Gastroesophageal sphincter (tissue), 4 donors: ENCODE results near the gene KCNA10. TPM values are rescaled to one million over a fixed set of nuclear protein-coding genes. Genes with fewer than 3 reads are reported as not detected.

Experiments
- ATAC-seq: fragments of 150-250 bp; one replicate; pipeline ENCODE4 v1.9.1; 2016; ENCODE audit warnings: mild to moderate bottlenecking, moderate library complexity
- H3K27ac ChIP-seq, 4 donors: fragments of 200-600 bp; sonication (generic) in 3 of 4; 1 replicate in 3 of 4; 2 replicates in 1 of 4; pipeline ENCODE4 v1.5.1; 2016 to 2019
- H3K27me3 ChIP-seq: fragments of 200-600 bp; sonication (generic); one replicate; pipeline ENCODE4 v1.5.1; 2019
- H3K36me3 ChIP-seq, 2 donors: fragments of 200-600 bp; sonication (generic); one replicate each; pipeline ENCODE4 v1.5.1; 2019; ENCODE audit warnings: control low read depth in 1 of 2
- H3K4me1 ChIP-seq, 3 donors: fragments of 200-600 bp; sonication (generic); 1 replicate in 2 of 3; 2 replicates in 1 of 3; pipeline ENCODE4 v1.5.1; 2016 to 2019; ENCODE audit warnings: control low read depth in 2 of 3
- H3K4me3 ChIP-seq, 2 donors: fragments of 200-600 bp; sonication (generic); one replicate each; pipeline ENCODE4 v1.5.1; 2019; ENCODE audit warnings: mild to moderate bottlenecking in 1 of 2, moderate library complexity in 1 of 2
- H3K9me3 ChIP-seq, 3 donors: fragments of 200-600 bp; sonication (generic); one replicate each; pipeline ENCODE4 v1.5.1; 2017 to 2019; ENCODE audit warnings: control low read depth in 2 of 3
- EP300 ChIP-seq: sonication (generic); formaldehyde crosslinking; IDR thresholded peaks from one replicate; pipeline ENCODE4 v1.6.1; 2017; ENCODE audit warnings: antibody characterized with exemption, mild to moderate bottlenecking
- POLR2A ChIP-seq, 2 donors: fragments of 450-650 bp; IDR thresholded peaks; one replicate each; pipeline ENCODE4 v1.6.1; 2017; ENCODE audit warnings: antibody characterized with exemption in 2 of 2, mild to moderate bottlenecking in 2 of 2, moderate library complexity in 1 of 2
- POLR2AphosphoS5 ChIP-seq: sonication (generic); formaldehyde crosslinking; IDR thresholded peaks from one replicate; pipeline ENCODE4 v1.6.1; 2017; ENCODE audit warnings: antibody characterized with exemption
- WGBS, 2 donors: methylation state at CpG; one replicate each; pipeline ENCODE4 v1.1.5; 2018; ENCODE audit warnings: low coverage in 1 of 2; 5-methylcytosine and 5-hydroxymethylcytosine counted together
- total RNA-seq, 4 donors: library from RNA; depleted of rRNA; stranded (reverse); fragments of >200 nt; gene quantifications; one replicate each; pipeline ENCODE4 v1.1.0, GENCODE V29; 2016
- TF ChIP-seq, protein P1 (sequence below), 4 experiments: fragments of 200-600 bp in 2 of 4; fragments of 450-650 bp in 2 of 4; sonication (generic) in 1 of 4; IDR thresholded peaks; one replicate each; pipeline ENCODE4 v1.5.1; 2017 to 2019; ENCODE audit warnings: antibody characterized with exemption in 4 of 4, mild to moderate bottlenecking in 2 of 4, moderate library complexity in 2 of 4

The KCNA10 gene
- not detected for total RNA-seq

DNA sequence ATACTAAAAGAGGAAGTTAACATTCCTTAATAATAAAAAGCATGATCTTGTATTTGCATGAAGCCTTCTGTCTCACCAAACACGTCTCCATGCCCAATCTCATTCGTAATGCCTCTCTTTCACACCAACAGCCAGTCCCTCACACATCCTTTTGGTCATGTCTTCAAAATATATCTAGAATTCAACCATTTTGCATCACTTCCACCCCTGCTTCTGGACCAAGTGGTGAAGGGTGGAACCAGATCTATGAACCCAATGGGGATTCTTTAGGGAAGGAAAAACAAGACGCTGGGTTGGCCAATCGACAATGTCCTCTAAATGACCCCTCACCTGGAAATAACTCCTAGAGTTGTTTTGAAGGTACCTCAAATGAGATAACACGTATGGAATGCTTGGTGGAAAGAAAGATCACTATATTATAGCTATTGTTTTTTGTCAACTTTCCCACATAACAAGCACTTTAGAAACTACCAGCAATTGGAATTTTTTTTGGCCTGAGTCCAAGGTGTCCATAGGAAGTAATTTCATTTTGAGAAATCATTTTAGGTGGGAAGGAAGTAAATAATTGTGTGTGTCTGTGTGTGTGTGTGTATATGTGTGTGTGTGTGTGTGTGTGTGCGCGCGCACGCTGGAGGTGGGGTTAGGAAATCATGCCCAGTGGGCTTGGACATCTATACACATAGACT lies at the start of gene KCNA10:
Gene KCNA10, minus strand, starts transcription at position 51 of the 686 bp plus-strand sequence. CDS start 388 bp downstream, outside the sequence.
- Histone ChIP-seq H3K27me3 (peaks cover 27% of the 10 kb centered on the region), H3K36me3 (no peaks in the 10 kb centered on the region), H3K9me3 (no peaks in the 10 kb centered on the region), H3K27ac (no peak within 1 kb of the TSS), H3K4me1 (peaks cover 0 to 3% (median 0%) of the 10 kb centered on the region in 3 donors), H3K4me3 (no peak within 1 kb of the TSS)
- TF ChIP-seq POLR2A (IDR thresholded peaks at IDR 0.05) (no peak), EP300 (no peak), POLR2AphosphoS5 (no peak)
- TF ChIP-seq, protein P1, sequence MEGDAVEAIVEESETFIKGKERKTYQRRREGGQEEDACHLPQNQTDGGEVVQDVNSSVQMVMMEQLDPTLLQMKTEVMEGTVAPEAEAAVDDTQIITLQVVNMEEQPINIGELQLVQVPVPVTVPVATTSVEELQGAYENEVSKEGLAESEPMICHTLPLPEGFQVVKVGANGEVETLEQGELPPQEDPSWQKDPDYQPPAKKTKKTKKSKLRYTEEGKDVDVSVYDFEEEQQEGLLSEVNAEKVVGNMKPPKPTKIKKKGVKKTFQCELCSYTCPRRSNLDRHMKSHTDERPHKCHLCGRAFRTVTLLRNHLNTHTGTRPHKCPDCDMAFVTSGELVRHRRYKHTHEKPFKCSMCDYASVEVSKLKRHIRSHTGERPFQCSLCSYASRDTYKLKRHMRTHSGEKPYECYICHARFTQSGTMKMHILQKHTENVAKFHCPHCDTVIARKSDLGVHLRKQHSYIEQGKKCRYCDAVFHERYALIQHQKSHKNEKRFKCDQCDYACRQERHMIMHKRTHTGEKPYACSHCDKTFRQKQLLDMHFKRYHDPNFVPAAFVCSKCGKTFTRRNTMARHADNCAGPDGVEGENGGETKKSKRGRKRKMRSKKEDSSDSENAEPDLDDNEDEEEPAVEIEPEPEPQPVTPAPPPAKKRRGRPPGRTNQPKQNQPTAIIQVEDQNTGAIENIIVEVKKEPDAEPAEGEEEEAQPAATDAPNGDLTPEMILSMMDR (IDR thresholded peaks at IDR 0.05): no peak
- WGBS, 2 donors: 38 to 57% methylated on average over 7 to 9 of the region's 9 CpGs
- ATAC-seq: no peak

DNA sequence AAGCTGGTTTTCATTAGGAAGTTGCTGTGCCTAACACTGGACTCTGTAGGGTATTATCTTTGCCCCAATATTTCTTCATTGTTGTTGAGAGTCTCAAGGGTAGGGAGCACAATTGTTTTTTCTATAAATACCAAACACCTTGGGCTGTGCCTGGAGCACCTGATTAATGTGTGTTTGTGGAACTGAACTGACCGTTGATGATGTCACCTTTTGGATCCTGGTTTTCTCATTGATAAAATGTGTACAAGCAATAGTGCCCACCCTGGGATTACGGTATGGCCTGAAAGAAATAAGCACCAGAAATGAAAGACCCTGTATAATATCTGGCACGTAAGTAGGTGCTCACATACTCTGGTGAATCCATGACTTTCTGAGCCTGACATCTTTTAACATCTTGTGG lies 47.9 kb upstream of the KCNA10 start:
- ATAC-seq: no peak
- WGBS, 2 donors: 71 to 100% methylated on average over 1 to 3 of the region's 3 CpGs

DNA sequence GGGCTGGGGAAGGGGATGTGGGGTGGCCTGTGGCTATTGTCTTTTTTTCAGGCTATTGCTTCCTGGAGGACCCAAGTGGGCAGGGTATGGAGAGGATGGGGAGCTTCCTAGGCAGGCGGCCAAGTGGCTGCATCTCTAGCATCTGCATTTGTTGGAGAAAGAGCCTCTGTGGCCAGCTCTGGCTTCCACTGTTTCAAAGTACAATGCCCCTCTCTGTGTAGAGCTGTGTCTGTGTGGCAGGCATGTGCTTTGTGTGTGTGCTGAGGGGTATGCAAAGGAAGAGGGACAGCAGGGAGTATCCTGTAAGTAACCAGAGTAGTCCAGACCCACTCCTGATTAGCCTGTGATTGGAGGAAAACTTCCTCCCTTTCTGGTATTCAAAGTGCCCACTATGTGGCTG lies 46.6 kb upstream of the KCNA10 start:
- Histone ChIP-seq H3K27ac (no peak overlapping the region), H3K4me3 (no peak overlapping the region), H3K4me1 (no peaks in the 10 kb centered on the region), H3K9me3 (no peaks in the 10 kb centered on the region), H3K36me3 (no peaks in the 10 kb centered on the region), H3K27me3 (peaks cover 35% of the 10 kb centered on the region)
- no peak for ATAC-seq
- WGBS, 2 donors: 60% methylated on average over 1 of the region's 1 CpG; no CpG with 5 or more reads in 1 of the 2 donors
- TF ChIP-seq POLR2A (IDR thresholded peaks at IDR 0.05): no peak
- no peak for TF ChIP-seq POLR2AphosphoS5
- TF ChIP-seq EP300: no peak
- TF ChIP-seq, protein P1 (IDR thresholded peaks at IDR 0.05): no peak

More for the DNA sequence above, 47.9 kb upstream of the KCNA10 start:
- Histone ChIP-seq H3K4me3 (no peak overlapping the region), H3K27ac (no peak overlapping the region), H3K9me3 (no peaks in the 10 kb centered on the region), H3K36me3 (no peaks in the 10 kb centered on the region), H3K27me3 (peaks cover 27% of the 10 kb centered on the region), H3K4me1 (no peaks in the 10 kb centered on the region)
- TF ChIP-seq, protein P1 (IDR thresholded peaks at IDR 0.05): no peak
- no peak for TF ChIP-seq POLR2A (IDR thresholded peaks at IDR 0.05)
- no peak for TF ChIP-seq EP300
- no peak for TF ChIP-seq POLR2AphosphoS5

DNA sequence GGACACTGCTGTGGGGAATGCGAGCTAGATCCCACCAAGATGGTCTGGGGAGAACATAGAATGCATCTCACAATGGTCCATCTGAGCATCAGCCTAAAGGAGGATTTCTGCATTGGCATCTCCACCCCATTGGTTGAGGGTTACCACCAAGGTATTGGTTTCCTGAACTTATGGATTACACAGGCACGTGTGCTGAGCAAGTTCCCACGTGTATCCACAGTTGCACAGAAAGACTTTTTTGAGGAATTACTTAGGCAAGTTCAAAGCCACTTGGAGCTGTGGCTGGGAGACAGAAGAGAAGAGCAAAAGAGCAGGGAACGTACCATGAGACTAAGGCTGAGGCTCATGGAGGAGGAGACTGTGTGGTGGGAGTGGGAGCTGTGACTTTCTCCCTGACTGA lies 44.1 kb upstream of the KCNA10 start:
- 63 to 86% methylated on average over 4 of the region's 4 CpGs for WGBS, 2 donors
- Histone ChIP-seq H3K4me1 (no peaks in the 10 kb centered on the region), H3K27me3 (peaks cover 29% of the 10 kb centered on the region), H3K36me3 (no peaks in the 10 kb centered on the region), H3K9me3 (no peaks in the 10 kb centered on the region), H3K4me3 (no peak overlapping the region), H3K27ac (no peak overlapping the region)
- TF ChIP-seq, protein P1 (IDR thresholded peaks at IDR 0.05): no peak
- TF ChIP-seq EP300 (no peak), POLR2A (IDR thresholded peaks at IDR 0.05) (no peak), POLR2AphosphoS5 (no peak)
- no peak for ATAC-seq

DNA sequence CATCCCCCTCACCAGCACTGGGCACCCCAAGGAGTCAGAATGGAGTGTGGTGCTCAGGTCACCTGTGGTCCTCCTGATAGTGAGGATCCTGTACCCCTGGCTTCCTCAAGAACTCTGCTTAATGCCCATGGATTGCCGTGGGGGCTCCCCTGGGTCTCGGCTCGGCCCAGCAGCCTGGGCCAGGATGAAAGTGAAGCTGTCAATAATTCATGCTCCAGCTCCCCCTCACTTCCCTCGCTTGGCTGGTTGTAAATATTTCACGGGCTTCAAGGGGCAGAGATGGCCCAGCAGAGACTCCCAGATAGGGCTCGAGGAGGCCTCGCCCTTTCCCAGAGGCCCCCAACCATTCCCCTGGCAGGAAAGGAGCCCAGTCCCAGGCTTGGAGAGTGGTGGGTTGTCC lies 42.6 kb upstream of the KCNA10 start:
- H3K27ac ChIP-seq: no peak overlapping the region
- no peak for ATAC-seq
- H3K9me3 ChIP-seq: no peaks in the 10 kb centered on the region
- TF ChIP-seq EP300: no peak
- TF ChIP-seq, protein P1 (IDR thresholded peaks at IDR 0.05): no peak
- no peak for TF ChIP-seq POLR2AphosphoS5
- no peak for TF ChIP-seq POLR2A (IDR thresholded peaks at IDR 0.05)
- no peak overlapping the region for H3K4me3 ChIP-seq
- H3K36me3 ChIP-seq: no peaks in the 10 kb centered on the region
- H3K27me3 ChIP-seq: peaks cover 29% of the 10 kb centered on the region
- no peaks in the 10 kb centered on the region for H3K4me1 ChIP-seq
- WGBS, 2 donors: no CpG with 5 or more reads among the region's 7 CpGs
